ENCODE measurements around the gene CABLES1.

GRCh38 chr18:23133860-23134779 is 1.2 kb upstream of the CABLES1 start:
- TF ChIP-seq CTCF (optimal IDR thresholded peaks at IDR 0.05 in 1 of 3, IDR thresholded peaks at IDR 0.05 in 1 of 3, conservative IDR thresholded peaks at IDR 0.05 in 1 of 3; ENCODE audit: extremely low read depth in 1 of 3, insufficient read depth in 2 of 3, low read length in 3 of 3) (no peak), EZH2 (IDR thresholded peaks at IDR 0.05; ENCODE audit: low read length) (no peak)

Measured in keratinocyte (primary cell).